Astrocyte (in vitro differentiated cells and primary cell): ENCODE results near the gene XXYLT1. TPM values are rescaled to one million over a fixed set of nuclear protein-coding genes. Genes with fewer than 3 reads are reported as not detected.
"Not testable (repeated sequence)": the region's sequence is repeated elsewhere in the genome, so short reads cannot be mapped to it uniquely, and the experiment has no call there.

Experiments
- DNase-seq: peaks from one replicate; pipeline ENCODE4 v3.0.0-alpha.2; 2010; ENCODE audit warnings: low read depth
- FAIRE-seq: peaks from 2 replicates; lab custom pipeline; 2011; peaks lifted over from hg19 to GRCh38; lab: Jason Lieb, UNC
- H2AFZ ChIP-seq: 2 replicates; pipeline ENCODE4 v1.6.0; 2012; ENCODE audit warnings: low read depth, low read length, inconsistent platforms
- H3K27ac ChIP-seq: 2 replicates; pipeline ENCODE4 v1.5.1; 2011; ENCODE audit warnings: low read depth, low read length, inconsistent platforms
- H3K27me3 ChIP-seq: 2 replicates; pipeline ENCODE4 v1.6.0; 2011; ENCODE audit warnings: low read length, inconsistent platforms; ENCODE audit not compliant: insufficient read depth
- H3K36me3 ChIP-seq: 2 replicates; pipeline ENCODE4 v1.5.1; 2011; ENCODE audit warnings: low read length, inconsistent platforms; ENCODE audit not compliant: insufficient read depth
- H3K4me1 ChIP-seq: 2 replicates; pipeline ENCODE4 v1.5.1; 2011; ENCODE audit warnings: low read length, inconsistent platforms; ENCODE audit not compliant: insufficient read depth
- H3K4me2 ChIP-seq: 2 replicates; pipeline ENCODE4 v1.6.0; 2012; ENCODE audit warnings: low read length, inconsistent platforms
- H3K4me3 ChIP-seq: 2 replicates; pipeline ENCODE4 v1.5.1; 2011; ENCODE audit warnings: low read depth, mild to moderate bottlenecking, low read length, inconsistent platforms; ENCODE audit not compliant: insufficient read depth
- H3K79me2 ChIP-seq: 2 replicates; pipeline ENCODE4 v1.6.0; 2012; ENCODE audit warnings: mild to moderate bottlenecking, low read length, inconsistent platforms; ENCODE audit not compliant: insufficient read depth
- H3K9ac ChIP-seq: 2 replicates; pipeline ENCODE4 v1.6.0; 2012; ENCODE audit warnings: mild to moderate bottlenecking, low read length, inconsistent platforms
- H3K9me3 ChIP-seq: 2 replicates; pipeline ENCODE4 v1.5.1; 2012; ENCODE audit warnings: low read depth, mild to moderate bottlenecking, low read length, inconsistent platforms; ENCODE audit not compliant: insufficient read depth
- H4K20me1 ChIP-seq: 2 replicates; pipeline ENCODE4 v1.6.0; 2012; ENCODE audit warnings: low read length, inconsistent platforms; ENCODE audit not compliant: insufficient read depth
- H3K27ac Mint-ChIP-seq: one replicate; pipeline ENCODE4 v1.8.0; 2021; ENCODE audit warnings: mild to moderate bottlenecking, mixed read lengths; ENCODE audit not compliant: unreplicated experiment
- H3K27me3 Mint-ChIP-seq: one replicate; pipeline ENCODE4 v1.8.0; 2021; ENCODE audit warnings: low read depth, mixed read lengths; ENCODE audit not compliant: unreplicated experiment
- H3K36me3 Mint-ChIP-seq: one replicate; pipeline ENCODE4 v1.8.0; 2021; ENCODE audit warnings: low read depth, mixed read lengths; ENCODE audit not compliant: unreplicated experiment
- H3K4me1 Mint-ChIP-seq: one replicate; pipeline ENCODE4 v1.8.0; 2021; ENCODE audit warnings: low read depth, mixed read lengths; ENCODE audit not compliant: unreplicated experiment
- H3K4me3 Mint-ChIP-seq: one replicate; pipeline ENCODE4 v1.8.0; 2021; ENCODE audit warnings: mild to moderate bottlenecking, moderate library complexity, mixed read lengths; ENCODE audit not compliant: unreplicated experiment
- H3K9me3 Mint-ChIP-seq: one replicate; pipeline ENCODE4 v1.8.0; 2021; ENCODE audit warnings: mild to moderate bottlenecking, mixed read lengths; ENCODE audit not compliant: unreplicated experiment
- EZH2 ChIP-seq: IDR thresholded peaks from 2 replicates; pipeline ENCODE4 v1.6.1; 2012; ENCODE audit warnings: mild to moderate bottlenecking, low read length, inconsistent platforms; ENCODE audit not compliant: insufficient read depth
- total RNA-seq: library from RNA; stranded (reverse); gene quantifications from 2 replicates; pipeline ENCODE4 v1.2.1, GENCODE V29; 2021
- TF ChIP-seq, protein P1 (sequence below): IDR thresholded peaks from 2 replicates; pipeline ENCODE4 v1.5.1; 2011; ENCODE audit warnings: low read depth, mild to moderate bottlenecking, inconsistent platforms, low read length, moderate library complexity; ENCODE audit not compliant: insufficient read depth

The XXYLT1 gene
- total RNA-seq, 1 donor from 2014 or later, result 26.2 TPM

DNA sequence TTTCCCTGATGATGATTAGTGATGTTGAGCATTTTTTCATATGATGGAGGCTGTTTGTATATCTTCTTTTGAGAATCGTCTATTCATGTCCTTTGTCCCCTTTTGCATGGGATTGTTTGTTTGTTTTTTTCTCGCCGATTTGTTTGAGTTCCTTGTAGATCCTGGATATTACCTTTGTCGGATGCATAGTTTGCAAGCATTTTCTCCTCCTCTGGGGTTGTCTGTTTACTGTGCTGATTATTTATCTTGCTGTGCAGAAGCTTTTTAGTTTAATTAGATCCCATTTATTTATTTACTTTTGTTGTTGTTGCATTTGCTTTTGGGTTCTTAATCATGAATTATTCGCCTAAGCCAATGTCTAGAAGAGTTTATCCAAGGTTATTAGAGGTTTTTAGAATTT lies 232.8 kb downstream of the XXYLT1 start:
- no peaks in the 10 kb centered on the region for H3K79me2 ChIP-seq
- no peak overlapping the region for H3K4me2 ChIP-seq
- Mint-ChIP-seq H3K4me1 (peaks cover 8% of the 10 kb centered on the region), H3K4me3 (no peak overlapping the region), H3K36me3 (peaks cover 1% of the 10 kb centered on the region), H3K27ac (no peak overlapping the region), H3K27me3 (peaks cover 34% of the 10 kb centered on the region), H3K9me3 (peaks cover 5% of the 10 kb centered on the region)
- H3K27me3 ChIP-seq, result peaks cover 14% of the 10 kb centered on the region
- no peak overlapping the region for H3K27ac ChIP-seq
- DNase-seq (no peak), FAIRE-seq (no peak)
- H3K4me1 ChIP-seq, result peaks cover 4% of the 10 kb centered on the region
- no peak overlapping the region for H3K4me3 ChIP-seq
- H3K36me3 ChIP-seq, result no peaks in the 10 kb centered on the region
- TF ChIP-seq EZH2, result no peak
- TF ChIP-seq, protein P1, sequence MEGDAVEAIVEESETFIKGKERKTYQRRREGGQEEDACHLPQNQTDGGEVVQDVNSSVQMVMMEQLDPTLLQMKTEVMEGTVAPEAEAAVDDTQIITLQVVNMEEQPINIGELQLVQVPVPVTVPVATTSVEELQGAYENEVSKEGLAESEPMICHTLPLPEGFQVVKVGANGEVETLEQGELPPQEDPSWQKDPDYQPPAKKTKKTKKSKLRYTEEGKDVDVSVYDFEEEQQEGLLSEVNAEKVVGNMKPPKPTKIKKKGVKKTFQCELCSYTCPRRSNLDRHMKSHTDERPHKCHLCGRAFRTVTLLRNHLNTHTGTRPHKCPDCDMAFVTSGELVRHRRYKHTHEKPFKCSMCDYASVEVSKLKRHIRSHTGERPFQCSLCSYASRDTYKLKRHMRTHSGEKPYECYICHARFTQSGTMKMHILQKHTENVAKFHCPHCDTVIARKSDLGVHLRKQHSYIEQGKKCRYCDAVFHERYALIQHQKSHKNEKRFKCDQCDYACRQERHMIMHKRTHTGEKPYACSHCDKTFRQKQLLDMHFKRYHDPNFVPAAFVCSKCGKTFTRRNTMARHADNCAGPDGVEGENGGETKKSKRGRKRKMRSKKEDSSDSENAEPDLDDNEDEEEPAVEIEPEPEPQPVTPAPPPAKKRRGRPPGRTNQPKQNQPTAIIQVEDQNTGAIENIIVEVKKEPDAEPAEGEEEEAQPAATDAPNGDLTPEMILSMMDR, result no peak
- H4K20me1 ChIP-seq, result no peaks in the 10 kb centered on the region
- H3K9me3 ChIP-seq, result no peaks in the 10 kb centered on the region
- no peak overlapping the region for H3K9ac ChIP-seq
- H2AFZ ChIP-seq, result no peak overlapping the region

DNA sequence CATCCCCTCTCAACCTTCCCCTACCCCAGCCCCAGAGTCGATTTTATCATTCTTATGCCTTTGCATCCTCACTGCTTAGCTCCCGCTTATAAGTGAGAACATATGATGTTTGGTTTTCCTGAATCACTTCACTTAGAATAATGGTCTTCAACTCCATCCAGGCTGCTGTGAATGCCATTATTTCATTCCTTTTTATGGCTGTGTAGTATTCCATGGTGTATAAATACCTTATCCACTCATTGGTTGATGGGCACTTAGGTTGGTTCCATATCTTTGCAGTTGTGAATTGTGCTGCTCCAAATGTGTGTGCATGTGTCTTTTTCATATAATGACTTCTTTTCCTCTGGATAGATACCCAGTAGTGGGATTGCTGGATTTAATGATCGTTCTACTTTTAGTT lies 233.4 kb downstream of the XXYLT1 start:
- H3K4me2 ChIP-seq, H3K9me3 ChIP-seq, H3K9me3 Mint-ChIP-seq, FAIRE-seq, H2AFZ ChIP-seq, H3K4me3 ChIP-seq, H3K79me2 ChIP-seq, H3K27ac ChIP-seq, H3K4me3 Mint-ChIP-seq, H4K20me1 ChIP-seq, H3K4me1 Mint-ChIP-seq, H3K4me1 ChIP-seq, H3K36me3 ChIP-seq, H3K9ac ChIP-seq, H3K27ac Mint-ChIP-seq, DNase-seq, H3K27me3 ChIP-seq, H3K36me3 Mint-ChIP-seq: not testable (repeated sequence)
- H3K27me3 Mint-ChIP-seq, result peaks cover 29% of the 10 kb centered on the region

DNA sequence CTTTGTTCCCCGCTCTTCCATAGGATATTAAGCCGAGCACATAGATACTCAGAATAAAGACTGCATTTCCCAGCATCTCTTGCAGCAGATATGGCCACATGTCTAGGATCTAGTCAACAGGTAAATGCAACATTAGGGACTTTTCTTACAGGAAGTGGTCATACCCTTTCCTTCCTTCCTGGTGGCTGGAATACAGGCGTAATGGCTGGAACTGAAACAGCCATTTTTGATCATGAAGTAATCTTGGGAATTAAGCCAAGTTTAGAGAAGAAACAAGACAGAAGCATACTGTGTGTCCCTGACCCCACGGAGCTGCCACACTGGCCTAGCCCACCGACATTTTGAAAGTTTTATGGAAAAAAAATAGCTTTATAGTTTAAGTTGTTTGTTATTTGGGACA lies 234.0 kb downstream of the XXYLT1 start:
- H3K36me3 ChIP-seq, result no peaks in the 10 kb centered on the region
- peaks cover 4% of the 10 kb centered on the region for H3K4me1 ChIP-seq
- FAIRE-seq (no peak), DNase-seq (no peak)
- Mint-ChIP-seq H3K27ac (no peak overlapping the region), H3K9me3 (peaks cover 5% of the 10 kb centered on the region), H3K36me3 (peaks cover 1% of the 10 kb centered on the region), H3K4me1 (peaks cover 10% of the 10 kb centered on the region), H3K4me3 (no peak overlapping the region), H3K27me3 (peaks cover 25% of the 10 kb centered on the region)
- no peaks in the 10 kb centered on the region for H3K9me3 ChIP-seq
- H3K79me2 ChIP-seq, result no peaks in the 10 kb centered on the region
- H3K4me2 ChIP-seq, result no peak overlapping the region
- H3K27me3 ChIP-seq, result peaks cover 10% of the 10 kb centered on the region
- H3K4me3 ChIP-seq, result no peak overlapping the region
- H3K27ac ChIP-seq, result no peak overlapping the region
- H3K9ac ChIP-seq, result no peak overlapping the region
- no peaks in the 10 kb centered on the region for H4K20me1 ChIP-seq
- H2AFZ ChIP-seq, result no peak overlapping the region
- TF ChIP-seq, protein P1, result no peak
- TF ChIP-seq EZH2, result no peak
